ENCODE results near the gene SPAG16. TPM values are rescaled to one million over a fixed set of nuclear protein-coding genes. Genes with fewer than 3 reads are reported as not detected.
A peak's percentile ranks its signal among the peaks of the same experiment; 100 is the strongest.

SPAG16 gene
- total RNA-seq, 6 experiments from 2014 or later: 15.4 to 20.0 (median 17.5) TPM

DNA sequence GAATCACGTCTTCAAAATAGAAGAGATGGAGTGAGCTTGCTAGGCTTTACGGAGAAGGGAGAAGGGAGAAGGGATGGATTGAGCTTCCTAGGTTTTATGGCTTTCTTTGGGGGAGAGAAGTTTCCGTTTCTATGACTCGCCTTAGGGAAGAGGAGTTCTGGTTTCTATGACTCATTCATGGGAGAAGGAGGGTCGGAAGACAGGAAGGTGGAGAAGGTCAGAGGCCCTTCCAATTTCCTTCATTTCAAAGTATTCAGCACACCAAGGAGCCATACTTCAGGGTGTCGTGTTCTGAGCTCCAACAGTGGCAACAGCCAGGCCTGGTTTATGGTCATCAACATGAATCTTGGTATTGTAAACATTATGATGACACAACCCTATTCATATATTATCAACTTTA is 841.9 kb downstream of the SPAG16 start:
- peaks cover 30% of the 10 kb centered on the region for H3K4me1 Mint-ChIP-seq (ENCODE audit: low read depth)
- peaks cover 1% of the 10 kb centered on the region; the same call in 1 of the 2 replicates for H3K27me3 Mint-ChIP-seq (ENCODE audit: insufficient read depth)
- no peaks in the 10 kb centered on the region for H3K36me3 Mint-ChIP-seq (ENCODE audit: low read depth)
- peak overlapping the region; percentile 62 for H3K27ac Mint-ChIP-seq
- TF ChIP-seq CTCF (IDR thresholded peaks at IDR 0.05): no peak
- peak overlapping the region; percentile 41; the same call in 1 of the 2 replicates for H3K4me3 Mint-ChIP-seq
- no peaks in the 10 kb centered on the region for H3K9me3 Mint-ChIP-seq
- DNase-seq: peak; percentile 35

- TF ChIP-seq CTCF (IDR thresholded peaks at IDR 0.05): no peak
- Mint-ChIP-seq H3K36me3 (ENCODE audit: low read depth) (no peaks in the 10 kb centered on the region), H3K4me3 (no peak overlapping the region), H3K4me1 (ENCODE audit: low read depth) (peaks cover 30% of the 10 kb centered on the region), H3K9me3 (no peaks in the 10 kb centered on the region), H3K27ac (peak overlapping the region; percentile 1; the same call in 1 of the 2 replicates), H3K27me3 (ENCODE audit: insufficient read depth) (peaks cover 1% of the 10 kb centered on the region; the same call in 1 of the 2 replicates)
- DNase-seq: no peak
Measured at GRCh38 chr2:214127170-214127569, 842.9 kb downstream of the SPAG16 start.

- H3K27ac Mint-ChIP-seq: peak overlapping the region; percentile 13
- H3K27me3 Mint-ChIP-seq (ENCODE audit: insufficient read depth): peaks cover 1% of the 10 kb centered on the region; the same call in 1 of the 2 replicates
- peak; percentile 68 for DNase-seq
- 0 out of 2 replicates have a peak, but pooled peaks cover 3% of the 10 kb centered on the region for H3K36me3 Mint-ChIP-seq (ENCODE audit: low read depth)
- no peak overlapping the region for H3K4me3 Mint-ChIP-seq
- TF ChIP-seq CTCF (IDR thresholded peaks at IDR 0.05): no peak
- H3K9me3 Mint-ChIP-seq: no peaks in the 10 kb centered on the region
- H3K4me1 Mint-ChIP-seq (ENCODE audit: low read depth): peaks cover 30% of the 10 kb centered on the region
Measured at GRCh38 chr2:214127571-214127970, 843.3 kb downstream of the SPAG16 start.

GRCh38 chr2:214128040-214128439 is 843.8 kb downstream of the SPAG16 start:
- H3K4me3 Mint-ChIP-seq: no peak overlapping the region
- TF ChIP-seq CTCF (IDR thresholded peaks at IDR 0.05): no peak
- H3K27me3 Mint-ChIP-seq (ENCODE audit: insufficient read depth): peaks cover 1% of the 10 kb centered on the region; the same call in 1 of the 2 replicates
- H3K27ac Mint-ChIP-seq: peak overlapping the region; percentile 13
- H3K9me3 Mint-ChIP-seq: no peaks in the 10 kb centered on the region
- peaks cover 30% of the 10 kb centered on the region for H3K4me1 Mint-ChIP-seq (ENCODE audit: low read depth)
- 0 out of 2 replicates have a peak, but pooled peaks cover 4% of the 10 kb centered on the region for H3K36me3 Mint-ChIP-seq (ENCODE audit: low read depth)
- DNase-seq: no peak

- H3K27ac Mint-ChIP-seq: no peak overlapping the region
- H3K27me3 Mint-ChIP-seq (ENCODE audit: insufficient read depth): peaks cover 1% of the 10 kb centered on the region; the same call in 1 of the 2 replicates
- TF ChIP-seq CTCF (IDR thresholded peaks at IDR 0.05): no peak
- no peaks in the 10 kb centered on the region for H3K9me3 Mint-ChIP-seq
- no peak overlapping the region for H3K4me3 Mint-ChIP-seq
- peaks cover 30% of the 10 kb centered on the region for H3K4me1 Mint-ChIP-seq (ENCODE audit: low read depth)
- no peak for DNase-seq
- H3K36me3 Mint-ChIP-seq (ENCODE audit: low read depth): 0 out of 2 replicates have a peak, but pooled peaks cover 4% of the 10 kb centered on the region
Measured at GRCh38 chr2:214130114-214130513, 845.9 kb downstream of the SPAG16 start.
